OCI-LY3 (cell line): ENCODE measurements around the gene RAB24.

Experiments
- H2AFZ ChIP-seq: fragments of 200-600, 300-600 bp; shearing (Covaris generic); 2 replicates; pipeline ENCODE4 v1.6.0; 2014; ENCODE audit warnings: antibody characterized with exemption, low read depth, low read length
- H3K27ac ChIP-seq: fragments of 200-600, 300-600 bp; sonication (generic); 2 replicates; pipeline ENCODE4 v1.5.1; 2014; ENCODE audit warnings: mild to moderate bottlenecking, low read length, moderate library complexity, mixed read lengths
- H3K27me3 ChIP-seq: fragments of 200-600, 300-600 bp; sonication (generic); 2 replicates; pipeline ENCODE4 v1.6.1; 2014; ENCODE audit warnings: low read depth, low read length, mixed read lengths
- H3K36me3 ChIP-seq: fragments of 200-600, 300-600 bp; sonication (generic); replicated peaks from 2 replicates; pipeline ENCODE3; 2014; ENCODE audit warnings: low read depth, low read length, mixed read lengths
- H3K4me1 ChIP-seq: fragments of 300-600, 200-600 bp; sonication (generic); 2 replicates; pipeline ENCODE4 v1.6.1; 2014; ENCODE audit warnings: low read length, mixed read lengths
- H3K4me2 ChIP-seq: fragments of 200-600, 300-600 bp; sonication (generic); 2 replicates; pipeline ENCODE4 v1.6.1; 2014; ENCODE audit warnings: low read length, mixed read lengths
- H3K4me3 ChIP-seq: fragments of 300-600, 200-600 bp; sonication (generic); 2 replicates; pipeline ENCODE4 v1.5.1; 2014; ENCODE audit warnings: antibody characterized with exemption, mild to moderate bottlenecking, low read length, moderate library complexity
- H3K79me2 ChIP-seq: fragments of 300-600, 200-600 bp; shearing (Covaris generic); 2 replicates; pipeline ENCODE4 v1.6.1; 2014; ENCODE audit warnings: mild to moderate bottlenecking, low read length, mixed read lengths
- H3K9ac ChIP-seq: fragments of 300-600, 200-600 bp; shearing (Covaris generic); 2 replicates; pipeline ENCODE4 v1.6.0; 2014; ENCODE audit warnings: mild to moderate bottlenecking, low read length, moderate library complexity
- H3K9me3 ChIP-seq: fragments of 200-600, 300-600 bp; shearing (Covaris generic); 2 replicates; pipeline ENCODE4 v1.6.1; 2014; ENCODE audit warnings: low read length, mixed read lengths; ENCODE audit not compliant: insufficient read depth
- H4K20me1 ChIP-seq: fragments of 200-600, 300-600 bp; sonication (generic); 2 replicates; pipeline ENCODE4 v1.6.1; 2016; ENCODE audit warnings: low read length, mixed read lengths; ENCODE audit not compliant: insufficient read depth
- CTCF ChIP-seq: fragments of 200-600, 300-600 bp; sonication (generic); IDR thresholded peaks from 2 replicates; pipeline ENCODE4 v1.5.1; 2014; ENCODE audit warnings: antibody characterized with exemption, low read length, low read depth
- EZH2phosphoT487 ChIP-seq: fragments of 200-600 bp; shearing (Covaris generic); IDR thresholded peaks from 2 replicates; pipeline ENCODE4 v1.6.1; 2018; ENCODE audit warnings: antibody characterized with exemption, mixed run types, low read depth

RAB24 gene

GRCh38 chr5:177303121-177303924, at the start of gene RAB24, which contains the start of gene PRELID1:
Gene RAB24, minus strand, starts transcription at chr5:177303719. Its CDS starts 431 bp downstream, at chr5:177303288.
Gene PRELID1, plus strand, starts transcription at chr5:177303799. Its CDS starts 187 bp downstream, at chr5:177303986.
- Histone ChIP-seq H3K4me2 (peak within 1 kb of the TSS; percentile 81), H4K20me1 (peaks cover 23% of the 10 kb centered on the region), H2AFZ (peak within 1 kb of the TSS; percentile 59; the same call in 1 of the 2 replicates), H3K36me3 (peaks cover 23% of the 10 kb centered on the region), H3K27ac (peak within 1 kb of the TSS; percentile 56), H3K79me2 (peaks cover 31% of the 10 kb centered on the region), H3K9me3 (no peaks in the 10 kb centered on the region), H3K4me1 (peaks cover 51% of the 10 kb centered on the region), H3K4me3 (peak within 1 kb of the TSS; percentile 99), H3K9ac (peak within 1 kb of the TSS; percentile 92), H3K27me3 (no peaks in the 10 kb centered on the region)
- TF ChIP-seq CTCF (peak; percentile 39), EZH2phosphoT487 (no peak)

GRCh38 chr5:177353093-177353492, 49.6 kb upstream of the RAB24 start:
- no peak overlapping the region for H3K27ac ChIP-seq
- no peak overlapping the region for H2AFZ ChIP-seq
- H3K79me2 ChIP-seq, result peaks cover 28% of the 10 kb centered on the region
- peaks cover 31% of the 10 kb centered on the region for H3K4me1 ChIP-seq
- no peak overlapping the region for H3K9ac ChIP-seq
- no peaks in the 10 kb centered on the region for H3K27me3 ChIP-seq
- H3K4me2 ChIP-seq, result no peak overlapping the region
- TF ChIP-seq CTCF, result no peak
- TF ChIP-seq EZH2phosphoT487, result no peak
- no peaks in the 10 kb centered on the region for H3K9me3 ChIP-seq
- no peaks in the 10 kb centered on the region for H3K36me3 ChIP-seq
- H3K4me3 ChIP-seq, result no peak overlapping the region
- H4K20me1 ChIP-seq, result no peaks in the 10 kb centered on the region

- TF ChIP-seq CTCF (no peak), EZH2phosphoT487 (no peak)
- peak within 1 kb of the TSS; percentile 88 for H3K27ac ChIP-seq
- peak within 1 kb of the TSS; percentile 87 for H3K9ac ChIP-seq
- H2AFZ ChIP-seq, result peak within 1 kb of the TSS; percentile 97
- peaks cover 6% of the 10 kb centered on the region for H3K36me3 ChIP-seq
- H4K20me1 ChIP-seq, result 0 out of 2 replicates have a peak, but pooled peaks cover 6% of the 10 kb centered on the region
- H3K9me3 ChIP-seq, result no peaks in the 10 kb centered on the region
- H3K4me2 ChIP-seq, result peak within 1 kb of the TSS; percentile 97
- H3K79me2 ChIP-seq, result peaks cover 41% of the 10 kb centered on the region
- H3K4me1 ChIP-seq, result peaks cover 22% of the 10 kb centered on the region
- H3K27me3 ChIP-seq, result no peaks in the 10 kb centered on the region
- peak within 1 kb of the TSS; percentile 87 for H3K4me3 ChIP-seq
Observed at GRCh38 chr5:177351392-177352329, 48.1 kb upstream of the RAB24 start, which contains the start of gene LMAN2. Gene LMAN2, minus strand, starts transcription at chr5:177351668. Its CDS starts 21 bp downstream, at chr5:177351647.
